HUDEP-2 (cell line): ENCODE measurements around the gene PTER.

ENCODE experiments used
- DNase-seq, 76 experiments: peaks; one replicate each; lab custom pipeline; 2025; ENCODE audit not compliant: unreplicated experiment in 76 of 76; lab: John Stamatoyannopoulos, UW

Gene PTER

DNA sequence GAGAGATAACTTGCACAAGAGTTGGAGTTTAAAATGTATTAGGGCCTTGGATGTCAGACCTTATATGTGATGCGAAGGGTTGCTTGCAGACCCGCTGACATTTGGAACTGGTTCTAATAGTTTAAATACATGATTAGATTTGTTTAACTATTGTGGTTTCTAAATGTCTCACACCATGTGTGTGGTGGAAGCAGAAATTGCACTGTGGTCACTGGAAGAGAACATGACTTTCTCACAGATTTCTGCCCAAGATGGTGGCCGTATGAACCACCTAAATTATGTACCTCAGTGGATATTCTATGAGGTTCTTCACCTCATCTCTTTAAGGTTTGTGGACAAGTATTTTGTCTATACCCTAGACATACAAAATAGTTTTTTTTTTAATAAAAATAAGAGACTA, 93.0 kb downstream of the PTER start:
- DNase-seq, result no peak

GRCh38 chr10:16536155-16536554, 99.3 kb downstream of the PTER start:
- no peak for DNase-seq

DNA sequence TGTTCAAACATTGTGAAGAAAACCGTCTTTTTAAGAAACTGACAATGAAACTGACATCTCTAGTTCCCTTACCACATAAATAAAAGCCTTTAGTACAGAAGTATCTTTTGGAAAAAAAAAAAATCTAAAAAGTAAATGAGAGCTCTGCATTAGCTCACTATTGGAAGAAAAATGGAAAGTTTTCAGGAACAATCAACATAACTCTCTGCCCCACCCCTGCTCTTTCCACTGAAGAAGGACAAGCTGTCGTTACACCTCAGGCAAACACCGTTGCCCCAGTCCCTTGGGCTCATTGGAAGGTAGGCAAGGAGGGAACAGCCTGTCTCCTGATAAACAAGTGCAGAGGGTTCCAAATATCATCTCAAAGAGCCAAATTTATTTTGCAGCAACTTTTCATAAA, 107.3 kb downstream of the PTER start:
- no peak for DNase-seq

- no peak for DNase-seq
Observed at GRCh38 chr10:16544591-16544990, 107.8 kb downstream of the PTER start.

DNA sequence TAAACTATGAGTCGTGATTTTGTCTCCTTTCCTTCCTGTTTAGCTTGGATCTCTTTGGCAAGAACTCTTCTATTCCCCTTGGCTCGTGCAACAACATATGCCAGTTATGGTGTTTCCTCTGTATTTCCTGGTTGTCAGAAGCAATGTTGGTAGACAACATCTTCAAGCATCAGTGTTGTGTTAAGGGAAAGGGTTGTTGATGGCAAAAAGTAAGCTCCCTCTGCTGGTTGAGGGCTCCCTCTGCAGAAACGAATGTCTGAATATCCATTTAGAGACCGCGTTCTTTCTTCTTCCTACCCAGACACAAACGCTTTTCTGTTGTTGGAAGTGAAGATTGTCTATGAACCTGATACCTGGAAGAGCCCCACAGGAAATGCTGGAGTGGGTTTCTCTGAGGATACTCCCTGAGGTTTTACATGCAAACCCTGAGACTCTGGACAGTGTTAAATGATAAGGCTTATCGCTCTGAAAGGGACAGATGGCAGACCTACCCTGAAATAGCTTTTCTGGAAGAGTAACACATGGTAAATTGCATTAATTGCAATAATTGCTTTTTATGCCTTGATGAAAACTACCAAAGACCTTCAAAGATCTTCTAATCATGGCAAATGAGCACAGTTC, 108.4 kb downstream of the PTER start:
- peak in 18 of 76 experiments; percentile 3 to 44 (median 20) for DNase-seq

DNA sequence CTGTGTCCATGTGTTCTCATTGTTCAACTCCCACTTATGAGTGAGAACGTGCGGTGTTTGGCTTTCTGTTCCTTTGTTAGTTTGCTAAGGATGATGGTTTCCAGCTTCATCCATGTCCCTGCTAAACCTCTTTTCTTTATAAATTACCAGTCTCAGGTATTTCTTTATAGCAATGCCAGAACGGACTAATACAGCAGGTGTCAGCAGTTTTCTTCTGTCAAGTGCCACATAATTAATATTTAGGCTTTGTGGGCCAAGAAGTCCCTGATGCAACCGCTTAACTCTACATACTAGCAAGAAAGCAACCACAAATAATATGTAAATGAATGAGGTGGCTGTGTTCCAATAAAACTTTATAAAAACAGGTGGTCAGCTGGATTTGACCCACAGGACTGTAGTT, 111.2 kb downstream of the PTER start:
- no peak for DNase-seq

DNA sequence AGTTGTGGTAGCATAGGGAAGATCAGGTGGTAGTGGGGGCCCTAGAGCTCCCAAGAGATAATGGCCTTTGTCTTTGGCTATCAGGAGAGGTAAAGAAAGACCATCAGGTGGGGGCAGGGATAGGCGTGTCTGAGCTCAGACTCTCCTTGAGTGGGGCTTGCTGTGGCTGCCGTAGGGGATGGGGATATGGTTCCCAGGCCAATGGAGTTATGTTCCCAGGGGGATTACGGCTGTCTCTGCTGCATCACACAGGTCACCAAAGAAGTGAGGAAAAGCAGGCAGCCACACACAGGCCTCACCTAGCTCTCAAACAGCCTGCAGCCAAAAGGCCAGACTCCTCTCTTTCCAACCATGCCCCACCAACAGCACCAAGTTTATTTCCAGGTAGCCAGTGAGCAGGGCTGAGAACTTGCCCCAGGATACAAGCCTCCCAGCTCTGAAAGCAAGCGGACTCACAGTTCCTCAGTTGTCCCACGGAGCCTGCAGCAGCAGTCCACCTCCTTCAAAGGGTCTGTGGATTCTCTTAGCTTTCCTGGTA, 122.5 kb downstream of the PTER start:
- no peak for DNase-seq

DNA sequence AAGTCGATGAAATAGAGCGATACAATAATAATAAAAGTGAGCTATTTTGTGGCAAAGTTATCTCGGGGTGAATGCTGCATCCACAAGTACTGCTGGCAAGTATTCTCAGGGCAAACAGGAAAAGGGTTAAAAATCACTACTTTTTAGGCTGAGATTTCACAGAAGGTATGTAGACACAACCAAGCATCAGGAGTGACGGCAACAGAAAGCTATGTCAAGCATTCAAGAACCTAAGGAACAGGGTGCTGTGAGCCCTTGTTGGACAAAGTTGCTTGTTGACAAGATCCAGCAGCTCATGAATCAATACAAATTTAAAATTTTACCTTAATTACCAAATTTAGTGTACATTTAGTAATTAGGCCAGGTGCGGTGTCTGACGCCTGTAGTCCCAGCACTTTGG, 126.1 kb downstream of the PTER start:
- no peak for DNase-seq
